NCI-H2171 (cell line): ENCODE data around the gene DDX51.
"Not testable (repeated sequence)": the region's sequence is repeated elsewhere in the genome, so short reads cannot be mapped to it uniquely, and the experiment has no call there.

ENCODE experiments used
- DNase-seq: peaks from one replicate; lab custom pipeline; 2025; lab: John Stamatoyannopoulos, UW

The DDX51 gene

DNA sequence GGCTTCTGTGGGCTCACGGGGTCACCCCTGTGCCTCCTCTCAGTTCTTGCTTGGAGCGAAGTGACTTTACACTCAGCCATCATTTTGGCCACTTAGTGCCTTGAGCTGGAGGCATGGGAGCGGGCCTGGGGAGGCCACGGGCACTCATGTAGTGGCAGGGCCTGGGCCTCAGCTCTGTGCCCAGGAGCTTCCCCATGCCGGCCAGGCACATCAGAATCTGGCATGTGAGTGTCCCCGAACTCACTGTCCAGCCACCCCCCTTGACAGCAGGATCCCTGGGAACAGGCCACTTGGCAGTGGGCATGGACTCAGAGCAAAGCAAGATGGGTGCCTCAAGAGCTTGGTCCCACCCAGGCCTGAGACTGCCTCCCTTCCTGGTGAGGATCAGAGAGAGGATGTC, 29.5 kb downstream of the DDX51 start:
- DNase-seq: no peak

DNA sequence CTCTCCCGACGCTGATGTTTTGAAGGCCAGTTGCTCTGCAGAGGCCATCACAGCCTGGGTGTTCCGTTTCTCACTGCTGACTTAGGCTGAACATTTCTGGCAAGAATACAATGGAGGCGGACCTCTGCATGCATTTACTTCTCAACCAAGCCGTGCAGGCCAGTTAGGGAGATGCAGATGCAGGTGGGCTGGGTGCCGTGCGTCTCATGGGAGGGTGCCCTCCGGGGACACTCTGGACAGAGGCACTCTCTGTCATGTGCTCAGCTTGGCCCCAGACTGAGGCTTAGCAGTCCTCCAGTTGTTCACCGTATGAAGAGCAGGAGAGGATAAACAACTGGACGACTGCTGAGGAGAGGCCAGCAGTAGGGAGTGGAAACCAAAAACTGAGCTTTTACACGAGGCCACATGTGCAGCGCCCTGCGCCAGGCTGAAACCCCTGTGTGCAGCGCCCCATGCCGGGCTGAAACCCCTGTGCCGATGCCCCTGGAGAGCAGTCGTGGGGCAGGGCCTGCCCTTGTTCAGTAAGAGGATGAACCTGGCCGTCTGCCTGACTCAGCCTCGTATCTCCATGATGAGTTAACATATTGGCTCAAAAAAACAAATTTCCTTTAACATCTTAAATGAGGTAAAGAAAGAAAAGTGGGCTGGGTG, 32.3 kb downstream of the DDX51 start:
- DNase-seq: no peak

DNA sequence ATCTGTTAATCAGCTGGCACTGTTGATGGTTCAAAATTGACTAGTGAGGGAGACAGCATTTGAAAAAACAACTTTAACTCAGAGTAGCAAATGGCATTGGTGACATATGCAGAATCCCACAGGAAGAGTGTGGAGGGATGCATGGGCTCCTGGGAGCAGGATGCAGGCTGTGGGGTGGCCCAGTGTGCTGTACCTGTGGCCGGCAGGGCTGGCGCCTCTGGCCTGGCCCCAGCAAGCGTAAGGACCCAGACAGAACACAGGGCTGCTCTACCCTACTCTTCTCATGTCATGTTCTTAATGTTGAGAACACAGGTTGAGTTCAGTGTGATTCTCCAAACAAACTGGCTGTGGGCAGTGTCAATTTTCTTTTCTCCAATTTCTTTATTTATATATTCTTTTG, 33.4 kb downstream of the DDX51 start:
- DNase-seq: no peak

DNA sequence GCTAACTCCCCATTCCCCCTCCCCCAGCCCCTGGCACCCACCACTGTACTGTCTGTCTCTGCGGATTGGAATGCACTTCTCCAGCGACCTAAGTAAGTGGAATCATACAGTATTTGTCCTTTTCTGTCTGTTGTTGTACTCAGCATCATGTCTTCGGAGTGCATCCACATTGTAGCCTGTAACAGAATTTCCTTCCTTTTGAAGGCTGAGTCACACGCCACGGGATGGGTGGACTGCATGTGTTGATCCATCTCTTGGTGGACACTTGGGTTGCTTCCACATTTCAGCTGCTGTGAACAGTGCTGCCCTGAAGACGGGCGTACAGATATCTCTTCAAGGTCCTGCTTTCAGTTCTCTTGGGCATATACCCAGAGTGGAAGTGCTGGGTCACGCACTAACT, 34.4 kb downstream of the DDX51 start:
- no peak for DNase-seq

DNA sequence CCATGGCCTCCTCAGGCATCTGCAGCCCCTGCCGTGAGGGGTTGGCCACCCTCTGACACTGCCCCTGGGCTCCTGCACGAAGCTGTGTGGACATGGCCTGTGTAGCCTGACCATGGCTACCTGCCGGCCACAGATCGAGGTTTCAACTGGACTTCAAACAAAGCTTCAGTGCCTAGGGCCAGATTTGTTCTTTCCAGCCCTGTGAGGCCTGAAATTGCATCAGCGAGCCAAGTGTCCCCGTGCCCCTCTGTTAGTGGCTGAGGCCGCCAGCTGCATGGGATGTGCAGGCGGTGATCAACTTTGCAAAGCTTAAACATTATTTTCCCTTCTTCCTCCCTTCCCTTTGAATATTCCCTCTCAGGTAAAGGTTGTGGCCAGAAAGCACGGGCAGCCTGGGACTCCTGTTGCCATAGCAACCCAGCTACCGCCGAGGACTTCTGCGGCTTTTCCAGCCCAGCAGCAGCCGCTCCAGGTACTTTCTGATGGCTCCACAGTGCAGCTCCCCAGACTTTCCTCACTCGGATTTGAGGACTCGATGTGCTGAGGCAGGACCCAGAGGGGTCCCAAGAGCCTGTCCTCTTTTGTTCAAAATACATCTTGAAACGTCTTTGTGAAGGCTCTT, 35.8 kb downstream of the DDX51 start:
- no peak for DNase-seq

DNA sequence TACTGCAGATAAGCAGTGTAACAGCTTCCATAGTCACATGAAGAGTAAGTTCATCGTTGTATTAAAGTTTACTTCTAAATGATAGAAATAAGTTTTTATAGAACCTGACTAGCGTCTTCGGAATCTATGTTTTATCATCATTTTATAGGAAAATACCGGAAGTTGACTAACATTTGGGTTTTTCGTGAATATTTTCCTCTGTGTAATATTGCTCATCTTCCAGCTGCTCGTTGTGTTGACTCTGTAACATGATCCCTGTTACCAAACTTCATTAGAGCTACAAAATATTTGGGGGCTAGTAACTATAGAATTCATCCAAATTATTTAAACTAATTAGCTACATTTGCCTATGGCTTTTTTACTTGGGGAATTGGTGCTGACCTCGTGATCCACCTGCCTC, 37.2 kb downstream of the DDX51 start:
- no peak for DNase-seq

DNA sequence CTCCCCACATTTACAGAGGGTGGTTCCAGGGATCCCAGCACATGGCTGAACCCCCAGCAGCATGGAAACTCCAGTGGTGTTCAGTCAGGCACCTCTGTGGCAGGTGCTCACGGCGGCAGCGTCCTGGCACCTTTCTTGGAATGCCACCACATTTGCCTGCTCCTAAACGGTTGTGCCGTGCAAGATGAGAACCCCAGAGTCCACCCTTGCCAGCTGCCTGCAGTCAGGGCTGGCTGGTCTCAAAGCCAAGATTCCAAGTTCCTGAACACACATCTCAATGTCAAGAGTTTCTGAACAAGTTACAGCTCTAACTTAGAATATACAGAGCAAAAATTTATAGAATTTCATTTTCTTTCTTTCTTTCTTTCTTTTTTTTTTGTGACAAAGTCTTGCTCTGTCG, 38.7 kb downstream of the DDX51 start:
- no peak for DNase-seq

DNA sequence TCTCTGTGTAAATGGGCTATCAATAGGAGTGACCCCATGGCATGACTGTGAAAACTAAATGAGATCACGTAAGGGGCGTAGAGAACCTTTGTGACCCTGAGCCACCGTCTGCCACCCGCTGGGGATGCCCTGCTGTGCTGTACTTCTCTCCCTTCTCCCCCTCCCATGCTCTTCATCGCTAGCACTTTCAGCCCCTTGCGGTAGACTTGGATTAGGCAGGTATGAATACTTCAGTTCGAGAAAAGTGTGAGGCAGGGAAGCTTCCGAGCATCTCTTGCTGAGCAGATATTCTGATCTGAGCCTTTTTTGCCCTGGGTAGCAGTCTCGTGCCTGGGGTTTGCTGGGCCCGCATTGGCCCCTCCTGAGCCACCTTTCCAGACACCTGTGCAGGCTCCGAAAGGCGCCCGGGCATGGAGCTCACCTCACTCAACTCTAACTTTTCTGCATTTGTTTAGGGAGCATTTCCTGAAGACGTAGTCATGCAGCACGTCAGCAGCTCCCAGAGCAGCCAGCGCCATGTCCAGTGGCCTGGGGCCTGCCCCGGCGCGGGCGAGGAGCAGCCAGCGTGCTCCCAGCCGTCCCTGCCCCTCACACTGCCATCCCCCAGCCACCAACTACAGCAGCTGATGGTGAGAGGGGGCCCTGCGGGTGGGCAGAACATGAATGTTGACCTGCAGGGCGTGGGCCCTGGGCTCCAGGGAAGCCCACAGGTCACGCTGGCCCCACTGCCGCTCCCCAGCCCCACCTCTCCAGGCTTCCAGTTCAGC, 40.4 kb downstream of the DDX51 start:
- no peak for DNase-seq

DNA sequence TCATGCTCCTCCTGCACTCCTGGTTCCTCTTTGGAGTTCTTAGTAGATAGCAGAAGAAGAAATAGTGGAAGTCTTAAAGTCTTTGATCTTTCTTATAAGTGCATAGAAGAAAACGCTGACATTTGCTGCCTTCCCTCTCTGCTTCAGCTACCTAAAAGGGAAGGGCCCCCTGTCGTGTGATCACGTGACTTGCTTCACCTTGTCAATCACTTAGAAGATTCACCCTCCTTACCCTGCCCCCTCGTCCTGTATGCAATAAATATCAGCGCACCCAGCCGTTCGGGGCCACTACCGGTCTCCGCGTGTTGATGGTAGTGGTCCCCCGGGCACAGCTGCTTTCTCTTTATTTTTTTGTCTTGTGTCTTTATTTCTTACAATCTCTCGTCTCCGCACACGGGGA, 41.0 kb downstream of the DDX51 start:
- not testable (repeated sequence) for DNase-seq

DNA sequence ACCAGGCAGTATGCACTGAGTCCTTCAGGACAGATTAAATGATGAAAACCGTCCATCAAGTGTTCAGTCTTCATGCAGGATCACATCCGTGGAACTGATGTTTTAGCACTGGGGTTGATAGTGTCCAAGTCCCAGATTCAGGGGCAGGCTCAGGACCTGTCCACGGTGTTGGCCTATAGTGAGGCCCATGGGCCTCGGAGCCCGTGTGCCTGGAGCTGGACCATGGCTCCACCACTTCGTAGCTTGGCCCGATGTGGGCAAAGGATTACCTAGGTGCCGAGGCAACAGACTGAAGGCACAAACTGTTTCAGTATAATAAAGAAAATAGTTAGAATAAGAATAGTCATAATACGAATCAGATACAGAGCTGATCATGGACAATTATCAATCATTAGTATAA, 41.8 kb downstream of the DDX51 start:
- DNase-seq: no peak

DNA sequence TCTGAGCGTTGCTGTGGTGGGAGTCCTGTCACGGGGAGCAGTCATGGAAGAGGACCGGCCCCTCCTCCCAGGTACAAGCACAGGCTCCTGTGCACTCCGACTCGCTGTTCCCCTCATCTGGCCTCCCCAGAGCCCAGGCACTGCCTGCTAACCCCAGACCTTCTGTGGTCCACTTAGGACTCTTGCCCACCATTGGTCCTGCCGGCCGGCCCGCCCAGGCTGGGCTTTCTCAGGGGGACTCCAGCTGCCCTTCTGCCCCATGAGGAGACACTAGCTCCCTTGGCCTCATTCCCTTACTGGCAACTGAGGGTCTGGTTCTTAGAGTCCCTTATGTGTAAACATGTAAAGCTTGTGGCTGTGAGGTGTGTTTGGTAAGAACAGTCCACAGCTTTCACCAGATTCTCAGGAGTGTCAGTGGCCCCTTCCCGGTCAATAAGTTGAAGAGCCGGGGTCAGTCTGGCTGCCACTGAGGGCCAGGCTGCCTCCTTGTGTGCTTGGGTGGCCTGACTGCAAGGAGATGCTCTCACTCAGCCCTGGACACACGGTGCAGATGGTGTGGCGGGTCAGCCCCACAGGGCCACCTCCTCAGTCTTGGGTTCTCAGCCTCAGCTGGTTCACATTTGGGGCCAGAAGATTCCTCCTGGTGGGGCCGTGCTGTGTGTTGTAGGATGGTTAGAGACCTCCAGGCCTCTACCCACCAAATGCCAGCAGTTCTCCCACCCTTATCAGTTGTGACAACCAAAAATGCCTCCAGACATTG, 43.6 kb downstream of the DDX51 start:
- DNase-seq: no peak

DNA sequence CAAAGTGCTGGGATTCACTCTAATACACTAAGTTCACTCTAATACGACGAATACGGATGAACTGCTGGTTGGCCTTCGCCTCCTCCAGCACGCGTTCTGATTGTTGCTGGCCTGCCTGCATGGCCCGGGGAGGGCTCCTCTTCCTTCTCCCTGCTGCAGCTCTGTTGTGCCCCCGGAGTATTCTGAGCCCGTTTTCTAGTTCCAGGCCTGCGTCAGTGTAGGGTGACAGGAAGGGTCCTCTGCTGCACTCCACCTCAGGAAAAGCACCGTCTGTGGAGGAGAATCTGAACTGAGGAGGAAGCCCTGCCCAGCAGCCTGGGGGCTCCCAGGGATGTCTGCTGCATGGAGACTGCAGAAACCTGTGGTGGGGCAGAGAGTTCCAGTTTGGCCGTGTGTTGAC, 44.4 kb downstream of the DDX51 start:
- no peak for DNase-seq

DNA sequence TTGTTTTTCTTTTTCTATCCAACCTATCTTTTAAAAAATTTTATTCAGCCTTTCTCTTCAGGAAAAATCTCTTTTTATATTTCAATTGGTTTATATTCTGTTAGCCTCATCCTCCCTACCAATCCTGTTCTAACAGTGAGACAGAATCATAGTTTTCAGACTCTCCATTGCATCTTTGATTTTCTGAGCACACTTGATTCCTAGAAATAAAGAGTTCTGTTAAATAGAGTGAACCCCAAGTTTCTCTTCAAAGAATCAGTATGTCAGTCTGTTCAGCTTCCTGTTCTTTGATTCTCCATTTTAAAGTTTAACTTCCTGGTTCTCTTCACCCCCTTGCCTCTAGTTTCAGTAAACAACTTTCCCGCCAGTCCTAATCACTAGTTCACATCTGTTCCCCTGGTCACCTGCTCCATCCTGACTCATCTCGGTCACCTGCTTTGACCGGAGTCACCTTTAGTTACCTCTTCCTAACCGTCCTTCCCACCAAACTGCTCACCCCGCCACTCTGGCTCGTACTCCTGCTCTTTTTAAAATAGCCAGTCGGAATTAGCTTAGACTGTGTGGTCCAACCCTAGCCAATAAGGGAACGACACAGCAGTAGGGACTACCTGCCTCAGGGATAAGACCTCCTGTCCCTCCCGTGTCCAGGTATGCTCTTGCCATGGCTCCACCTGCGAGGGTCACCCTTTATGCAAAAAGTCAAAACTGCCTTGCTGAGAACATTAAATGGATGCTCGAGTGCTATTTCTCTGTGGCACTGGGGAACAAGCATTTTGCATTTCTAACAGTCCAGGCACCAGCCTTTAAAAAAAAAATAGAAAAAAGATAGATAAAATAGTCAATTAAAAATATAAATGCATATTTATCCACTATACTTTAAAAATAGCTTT, 48.4 kb downstream of the DDX51 start:
- DNase-seq: no peak

DNA sequence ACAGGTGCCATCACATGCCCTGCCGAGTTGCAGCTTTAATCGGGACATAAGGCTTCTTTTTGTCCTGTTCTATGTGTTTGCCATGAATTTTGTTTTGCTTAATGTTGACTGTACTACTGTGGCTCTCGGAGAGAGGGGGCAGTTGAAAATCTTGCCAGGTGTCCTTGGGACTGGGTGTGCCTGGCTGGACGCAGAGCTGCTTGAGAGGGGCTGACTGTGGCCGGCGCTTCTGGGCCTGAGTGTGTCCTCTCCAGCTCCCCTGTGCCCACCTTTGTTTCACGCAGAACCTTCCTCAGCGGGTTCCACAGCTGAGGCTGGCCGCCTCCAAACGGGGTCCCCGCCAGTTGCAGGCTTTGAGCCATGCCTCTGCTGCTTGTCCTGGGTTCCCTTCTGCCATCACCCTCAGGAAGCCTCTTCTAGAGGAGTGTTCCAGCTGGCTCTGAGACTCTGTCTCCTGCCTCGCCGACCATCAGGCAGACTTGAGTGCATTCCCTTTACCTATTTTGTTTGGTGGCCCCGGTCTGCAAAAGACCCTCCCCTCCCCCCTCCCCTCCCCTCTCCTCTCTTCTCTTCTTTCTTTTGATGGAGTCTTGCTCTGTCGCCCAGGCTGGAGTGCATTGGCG, 49.7 kb downstream of the DDX51 start:
- DNase-seq: no peak

DNA sequence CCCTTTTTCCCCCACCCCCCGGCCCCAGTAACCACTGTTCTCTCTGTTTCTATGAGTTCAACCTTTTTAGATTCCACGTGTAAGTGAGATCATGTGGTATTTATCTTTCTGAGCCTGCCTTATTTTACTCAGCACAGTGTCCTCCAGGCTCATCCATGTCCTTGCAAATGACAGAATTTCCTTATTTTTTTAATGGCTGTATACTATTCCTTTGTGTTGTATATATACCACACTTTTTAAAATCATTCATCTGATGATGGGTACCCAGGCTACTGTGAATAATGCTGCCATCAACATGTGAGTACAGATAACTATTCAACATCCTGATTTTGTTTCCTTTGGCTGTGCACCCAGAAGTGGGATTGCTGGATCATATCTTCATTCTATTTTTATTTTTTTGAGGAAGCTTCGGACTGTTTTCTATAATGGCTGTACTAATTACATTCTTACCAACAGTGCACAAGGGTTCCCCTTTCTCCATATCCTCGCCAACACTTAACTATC, 54.7 kb downstream of the DDX51 start:
- no peak for DNase-seq
